GM19025 (cell line): ENCODE results near the gene TBC1D7.
A peak's percentile ranks its signal among the peaks of the same experiment; 100 is the strongest.

Experiments
- ATAC-seq: cut with Tn5 transposase; IDR thresholded peaks from one replicate; pipeline ENCODE4 v1.9.1; 2021; ENCODE audit warnings: mild to moderate bottlenecking, low read depth, moderate library complexity; ENCODE audit not compliant: unreplicated experiment

The TBC1D7 gene

GRCh38 chr6:13328076-13328874, at the start of gene TBC1D7:
TBC1D7 (minus strand) TSS chr6:13328537; CDS start chr6:13326898, 1,639 bp downstream.
- peak; percentile 87 for ATAC-seq

- no peak for ATAC-seq
Observed at GRCh38 chr6:13377054-13377758, 48.9 kb upstream of the TBC1D7 start.

- peak; percentile 78 for ATAC-seq
Observed at GRCh38 chr6:13375360-13375878, 47.1 kb upstream of the TBC1D7 start.

- no peak for ATAC-seq
Observed at GRCh38 chr6:13373919-13374318, 45.6 kb upstream of the TBC1D7 start.

GRCh38 chr6:13373488-13373886, 45.1 kb upstream of the TBC1D7 start:
- ATAC-seq = no peak

- no peak for ATAC-seq
Observed at GRCh38 chr6:13372688-13373487, 44.6 kb upstream of the TBC1D7 start.

GRCh38 chr6:13372076-13372475, 43.7 kb upstream of the TBC1D7 start:
- no peak for ATAC-seq

GRCh38 chr6:13371421-13372072, 43.2 kb upstream of the TBC1D7 start:
- ATAC-seq = no peak

GRCh38 chr6:13370623-13371022, 42.3 kb upstream of the TBC1D7 start:
- no peak for ATAC-seq

- ATAC-seq = no peak
Observed at GRCh38 chr6:13369591-13369990, 41.3 kb upstream of the TBC1D7 start.

- no peak for ATAC-seq
Observed at GRCh38 chr6:13368731-13369115, 40.4 kb upstream of the TBC1D7 start.

- no peak for ATAC-seq
Observed at GRCh38 chr6:13368079-13368730, 39.9 kb upstream of the TBC1D7 start.

- ATAC-seq = no peak
Observed at GRCh38 chr6:13367396-13367795, 39.1 kb upstream of the TBC1D7 start.

GRCh38 chr6:13365320-13365719, 37.0 kb upstream of the TBC1D7 start:
- ATAC-seq = no peak

- ATAC-seq = no peak
Observed at GRCh38 chr6:13364842-13365241, 36.5 kb upstream of the TBC1D7 start.

GRCh38 chr6:13362412-13362811, 34.1 kb upstream of the TBC1D7 start:
- no peak for ATAC-seq

GRCh38 chr6:13360671-13361540, 32.6 kb upstream of the TBC1D7 start:
- ATAC-seq = no peak

- no peak for ATAC-seq
Observed at GRCh38 chr6:13359287-13359686, 30.9 kb upstream of the TBC1D7 start.

- no peak for ATAC-seq
Observed at GRCh38 chr6:13358511-13358910, 30.2 kb upstream of the TBC1D7 start.
